Measurements from ENCODE around the gene VAC14.
"Not testable (repeated sequence)": the region's sequence is repeated elsewhere in the genome, so short reads cannot be mapped to it uniquely, and the experiment has no call there.

The VAC14 gene

GRCh38 chr16:70680495-70681381 is 120.2 kb downstream of the VAC14 start:
- DNase-seq (ENCODE audit: low read depth): no peak

GRCh38 chr16:70679671-70680494 is 121.1 kb downstream of the VAC14 start:
- no peak for DNase-seq (ENCODE audit: low read depth)

GRCh38 chr16:70678898-70679670 is 121.9 kb downstream of the VAC14 start:
- DNase-seq (ENCODE audit: low read depth): no peak

- no peak for DNase-seq (ENCODE audit: low read depth)
Observed at GRCh38 chr16:70678121-70678897, 122.6 kb downstream of the VAC14 start.

GRCh38 chr16:70677499-70678120 is 123.3 kb downstream of the VAC14 start:
- no peak for DNase-seq (ENCODE audit: low read depth)

- no peak for DNase-seq (ENCODE audit: low read depth)
Observed at GRCh38 chr16:70676675-70677498, 124.1 kb downstream of the VAC14 start.

GRCh38 chr16:70675851-70676513 is 125.0 kb downstream of the VAC14 start:
- DNase-seq (ENCODE audit: low read depth): no peak

- DNase-seq (ENCODE audit: low read depth): no peak
Observed at GRCh38 chr16:70674221-70675014, 126.5 kb downstream of the VAC14 start.

GRCh38 chr16:70670938-70671337 is 130.0 kb downstream of the VAC14 start:
- DNase-seq (ENCODE audit: low read depth): not testable (repeated sequence)

- DNase-seq (ENCODE audit: low read depth): no peak
Observed at GRCh38 chr16:70670175-70670574, 130.8 kb downstream of the VAC14 start.

- DNase-seq (ENCODE audit: low read depth): no peak
Observed at GRCh38 chr16:70665806-70666735, 134.9 kb downstream of the VAC14 start.

- no peak for DNase-seq (ENCODE audit: low read depth)
Observed at GRCh38 chr16:70665113-70665694, 135.8 kb downstream of the VAC14 start.

- DNase-seq (ENCODE audit: low read depth): no peak
Observed at GRCh38 chr16:70664325-70665112, 136.4 kb downstream of the VAC14 start.

- DNase-seq (ENCODE audit: low read depth): no peak
Observed at GRCh38 chr16:70663524-70664324, 137.2 kb downstream of the VAC14 start.

GRCh38 chr16:70662991-70663523 is 137.9 kb downstream of the VAC14 start:
- DNase-seq (ENCODE audit: low read depth): no peak
